Keratinocyte (primary cell): ENCODE measurements around the gene S100B. TPM values are rescaled to one million over a fixed set of nuclear protein-coding genes. Genes with fewer than 3 reads are reported as not detected.

ENCODE experiments used
- DNase-seq: peaks from one replicate; pipeline ENCODE4 v3.0.0-alpha.2; 2011; ENCODE audit warnings: low read depth, missing footprints, low spot score
- FAIRE-seq: peaks from 2 replicates; lab custom pipeline; 2011; peaks lifted over from hg19 to GRCh38; lab: Jason Lieb, UNC
- H2AFZ ChIP-seq: 2 replicates; pipeline ENCODE4 v1.6.0; 2012; ENCODE audit warnings: low read length, control low read depth, inconsistent platforms; ENCODE audit not compliant: control insufficient read depth
- H3K27ac ChIP-seq: 2 replicates; pipeline ENCODE4 v1.5.1; 2011; ENCODE audit warnings: low read length; ENCODE audit not compliant: control insufficient read depth, insufficient read depth
- H3K27me3 ChIP-seq: 3 replicates; pipeline ENCODE4 v1.6.0; 2011; ENCODE audit warnings: low read length; ENCODE audit not compliant: control insufficient read depth, insufficient read depth; ENCODE audit errors: extremely low read depth
- H3K36me3 ChIP-seq, 2 experiments: 2 replicates in 1 of 2; 3 replicates in 1 of 2; pipeline ENCODE4 v1.5.1; 2011; ENCODE audit warnings: low read length in 2 of 2, mild to moderate bottlenecking in 1 of 2; ENCODE audit not compliant: control insufficient read depth in 2 of 2, insufficient read depth in 2 of 2; ENCODE audit errors: extremely low read depth in 1 of 2
- H3K4me1 ChIP-seq: 3 replicates; pipeline ENCODE4 v1.5.1; 2011; ENCODE audit warnings: low read length; ENCODE audit not compliant: control insufficient read depth, insufficient read depth; ENCODE audit errors: extremely low read depth
- H3K4me2 ChIP-seq: 3 replicates; pipeline ENCODE4 v1.6.0; 2011; ENCODE audit warnings: low read depth, low read length; ENCODE audit not compliant: control insufficient read depth, insufficient read depth; ENCODE audit errors: extremely low read depth
- H3K4me3 ChIP-seq, 3 experiments: fragments of 200-600 bp in 1 of 3; sonication (generic) in 1 of 3; 2 replicates in 2 of 3; 3 replicates in 1 of 3; pipeline ENCODE4 v1.5.1; 2011 to 2016; ENCODE audit warnings: low read length in 3 of 3, mild to moderate bottlenecking in 3 of 3, control low read depth in 2 of 3, inconsistent platforms in 1 of 3, low read depth in 1 of 3, mixed read lengths in 1 of 3, mixed run types in 1 of 3, moderate library complexity in 1 of 3; ENCODE audit not compliant: control insufficient read depth in 2 of 3, insufficient read depth in 2 of 3; ENCODE audit errors: extremely low read depth in 1 of 3
- H3K79me2 ChIP-seq: 2 replicates; pipeline ENCODE4 v1.6.0; 2012; ENCODE audit warnings: low read length; ENCODE audit not compliant: control insufficient read depth, insufficient read depth
- H3K9ac ChIP-seq: 3 replicates; pipeline ENCODE4 v1.6.0; 2011; ENCODE audit warnings: low read length; ENCODE audit not compliant: control insufficient read depth, insufficient read depth; ENCODE audit errors: extremely low read depth
- H3K9me1 ChIP-seq: 3 replicates; pipeline ENCODE4 v1.6.0; 2011; ENCODE audit warnings: low read length; ENCODE audit not compliant: control insufficient read depth, insufficient read depth; ENCODE audit errors: extremely low read depth
- H3K9me3 ChIP-seq: 2 replicates; pipeline ENCODE4 v1.5.1; 2012; ENCODE audit warnings: low read depth, low read length; ENCODE audit not compliant: control insufficient read depth
- H4K20me1 ChIP-seq: 3 replicates; pipeline ENCODE4 v1.6.0; 2011; ENCODE audit warnings: low read length; ENCODE audit not compliant: control insufficient read depth, insufficient read depth; ENCODE audit errors: extremely low read depth
- EZH2 ChIP-seq: IDR thresholded peaks from one replicate; pipeline ENCODE4 v1.6.1; 2012; ENCODE audit warnings: inconsistent platforms, mild to moderate bottlenecking, low read length, moderate library complexity
- dilution Hi-C: fragments of 300-500 bp; cut with MboI; formaldehyde crosslinking; loops from one replicate; pipeline ENCODE4 v1.7.0; 2020; ENCODE audit warnings: low sequenced_read_pairs; ENCODE audit not compliant: extremely low pct_ligation_motif_present
- polyA plus RNA-seq, 5 experiments: library from polyadenylated mRNA; depleted of rRNA in 3 of 5; stranded (reverse) in 3 of 5; stranded (forward) in 1 of 5; unstranded in 1 of 5; fragments of >200 nt; gene quantifications; 1 replicate in 1 of 5; 2 replicates in 3 of 5; 3 replicates in 1 of 5; pipeline versions ENCODE4 v1.2.1 to v1.2.3, GENCODE V29; 2011 to 2012; ENCODE audit warnings: missing spikeins in 2 of 5, low read depth in 1 of 5, low replicate concordance in 1 of 5
- TF ChIP-seq, protein P1 (sequence below), 3 experiments: IDR thresholded peaks in 1 of 3; conservative IDR thresholded peaks in 1 of 3; optimal IDR thresholded peaks in 1 of 3; 2 replicates in 2 of 3; 3 replicates in 1 of 3; pipeline versions ENCODE3 to v1.5.1; 2011; ENCODE audit warnings: low read length in 3 of 3, mild to moderate bottlenecking in 3 of 3, moderate library complexity in 2 of 3, control low read depth in 1 of 3, inconsistent platforms in 1 of 3; ENCODE audit not compliant: insufficient read depth in 2 of 3; ENCODE audit errors: extremely low read depth in 1 of 3

Gene S100B
- polyA plus RNA-seq, 1 donor (not counting 4 experiments of a cell fraction or from before 2014, with no cell fraction given), result not detected

DNA sequence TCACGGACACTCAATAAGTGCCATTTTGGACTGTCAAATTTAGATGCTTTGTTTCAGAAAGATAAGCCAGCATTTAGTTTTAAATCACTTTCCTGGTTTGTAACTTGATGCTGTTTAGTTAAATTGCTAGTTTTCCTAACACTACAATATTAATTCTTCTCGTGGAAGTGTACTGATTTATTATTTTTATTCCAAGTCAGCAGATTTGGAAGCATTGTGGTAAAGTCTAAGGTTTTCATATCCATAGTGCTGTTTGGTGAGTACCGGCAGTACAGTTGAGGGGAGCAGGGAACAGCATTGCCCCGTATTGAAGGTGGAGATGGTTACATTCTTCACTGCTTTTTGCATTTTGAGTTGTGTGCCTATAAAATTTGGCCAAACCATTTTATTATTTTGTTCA lies 36.3 kb downstream of the S100B start:
- FAIRE-seq (no peak), DNase-seq (no peak)
- no peaks in the 10 kb centered on the region for H4K20me1 ChIP-seq
- dilution Hi-C loops, result no loop called here
- no peak overlapping the region for H3K27ac ChIP-seq
- no peak for TF ChIP-seq EZH2
- TF ChIP-seq, protein P1, sequence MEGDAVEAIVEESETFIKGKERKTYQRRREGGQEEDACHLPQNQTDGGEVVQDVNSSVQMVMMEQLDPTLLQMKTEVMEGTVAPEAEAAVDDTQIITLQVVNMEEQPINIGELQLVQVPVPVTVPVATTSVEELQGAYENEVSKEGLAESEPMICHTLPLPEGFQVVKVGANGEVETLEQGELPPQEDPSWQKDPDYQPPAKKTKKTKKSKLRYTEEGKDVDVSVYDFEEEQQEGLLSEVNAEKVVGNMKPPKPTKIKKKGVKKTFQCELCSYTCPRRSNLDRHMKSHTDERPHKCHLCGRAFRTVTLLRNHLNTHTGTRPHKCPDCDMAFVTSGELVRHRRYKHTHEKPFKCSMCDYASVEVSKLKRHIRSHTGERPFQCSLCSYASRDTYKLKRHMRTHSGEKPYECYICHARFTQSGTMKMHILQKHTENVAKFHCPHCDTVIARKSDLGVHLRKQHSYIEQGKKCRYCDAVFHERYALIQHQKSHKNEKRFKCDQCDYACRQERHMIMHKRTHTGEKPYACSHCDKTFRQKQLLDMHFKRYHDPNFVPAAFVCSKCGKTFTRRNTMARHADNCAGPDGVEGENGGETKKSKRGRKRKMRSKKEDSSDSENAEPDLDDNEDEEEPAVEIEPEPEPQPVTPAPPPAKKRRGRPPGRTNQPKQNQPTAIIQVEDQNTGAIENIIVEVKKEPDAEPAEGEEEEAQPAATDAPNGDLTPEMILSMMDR (optimal IDR thresholded peaks at IDR 0.05 in 1 of 3, IDR thresholded peaks at IDR 0.05 in 1 of 3, conservative IDR thresholded peaks at IDR 0.05 in 1 of 3; ENCODE audit: extremely low read depth in 1 of 3, insufficient read depth in 2 of 3, low read length in 3 of 3), result no peak
- no peak overlapping the region for H3K4me2 ChIP-seq
- H3K9me3 ChIP-seq, result no peaks in the 10 kb centered on the region
- H3K27me3 ChIP-seq, result no peaks in the 10 kb centered on the region
- H2AFZ ChIP-seq, result no peak overlapping the region
- no peak overlapping the region for H3K4me3 ChIP-seq
- no peaks in the 10 kb centered on the region for H3K4me1 ChIP-seq
- H3K36me3 ChIP-seq, result peaks cover 33 to 40% of the 10 kb centered on the region in 2 experiments
- H3K9ac ChIP-seq, result no peak overlapping the region
- no peaks in the 10 kb centered on the region for H3K79me2 ChIP-seq
- no peaks in the 10 kb centered on the region for H3K9me1 ChIP-seq

DNA sequence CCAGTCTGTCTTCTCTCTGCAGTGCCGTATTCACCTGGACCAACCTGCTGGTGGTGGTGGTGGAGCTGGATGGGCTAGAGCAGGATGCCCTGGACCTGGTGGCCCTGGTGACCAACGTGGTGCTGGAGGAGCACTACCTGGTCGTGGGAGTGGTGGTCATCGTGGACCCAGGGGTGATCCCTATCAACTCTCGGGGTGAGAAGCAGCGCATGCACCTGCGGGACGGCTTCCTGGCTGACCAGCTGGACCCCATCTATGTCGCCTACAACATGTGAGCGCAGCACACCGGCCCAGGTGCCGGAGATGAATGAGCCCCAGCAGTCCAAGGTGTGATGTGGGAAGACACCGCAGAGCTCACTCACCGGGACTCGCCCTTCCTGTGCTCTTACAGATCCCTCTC lies 37.5 kb downstream of the S100B start:
- Histone ChIP-seq H3K4me3 (no peak overlapping the region), H3K9ac (no peak overlapping the region), H3K27me3 (no peaks in the 10 kb centered on the region), H3K4me1 (no peaks in the 10 kb centered on the region), H3K9me1 (no peaks in the 10 kb centered on the region), H3K9me3 (no peaks in the 10 kb centered on the region), H4K20me1 (no peaks in the 10 kb centered on the region), H3K79me2 (no peaks in the 10 kb centered on the region), H2AFZ (no peak overlapping the region), H3K4me2 (no peak overlapping the region), H3K36me3 (peaks cover 42 to 48% of the 10 kb centered on the region in 2 experiments), H3K27ac (no peak overlapping the region)
- TF ChIP-seq, protein P1 (optimal IDR thresholded peaks at IDR 0.05 in 1 of 3, IDR thresholded peaks at IDR 0.05 in 1 of 3, conservative IDR thresholded peaks at IDR 0.05 in 1 of 3; ENCODE audit: extremely low read depth in 1 of 3, insufficient read depth in 2 of 3, low read length in 3 of 3), result no peak
- TF ChIP-seq EZH2, result no peak
- dilution Hi-C loops, result no loop called here
- DNase-seq (no peak), FAIRE-seq (no peak)
